ENCODE data around the gene KLHL22.
A peak's percentile ranks its signal among the peaks of the same experiment; 100 is the strongest.
"Not testable (repeated sequence)": the region's sequence is repeated elsewhere in the genome, so short reads cannot be mapped to it uniquely, and the experiment has no call there.

The KLHL22 gene

GRCh38 chr22:20499769-20500168 lies 4.2 kb upstream of the KLHL22 start:
- DNase-seq = no peak

GRCh38 chr22:20498913-20499312 lies 3.3 kb upstream of the KLHL22 start:
- DNase-seq = no peak

- DNase-seq = no peak
Measured at GRCh38 chr22:20497426-20497825, 1.8 kb upstream of the KLHL22 start.

DNA sequence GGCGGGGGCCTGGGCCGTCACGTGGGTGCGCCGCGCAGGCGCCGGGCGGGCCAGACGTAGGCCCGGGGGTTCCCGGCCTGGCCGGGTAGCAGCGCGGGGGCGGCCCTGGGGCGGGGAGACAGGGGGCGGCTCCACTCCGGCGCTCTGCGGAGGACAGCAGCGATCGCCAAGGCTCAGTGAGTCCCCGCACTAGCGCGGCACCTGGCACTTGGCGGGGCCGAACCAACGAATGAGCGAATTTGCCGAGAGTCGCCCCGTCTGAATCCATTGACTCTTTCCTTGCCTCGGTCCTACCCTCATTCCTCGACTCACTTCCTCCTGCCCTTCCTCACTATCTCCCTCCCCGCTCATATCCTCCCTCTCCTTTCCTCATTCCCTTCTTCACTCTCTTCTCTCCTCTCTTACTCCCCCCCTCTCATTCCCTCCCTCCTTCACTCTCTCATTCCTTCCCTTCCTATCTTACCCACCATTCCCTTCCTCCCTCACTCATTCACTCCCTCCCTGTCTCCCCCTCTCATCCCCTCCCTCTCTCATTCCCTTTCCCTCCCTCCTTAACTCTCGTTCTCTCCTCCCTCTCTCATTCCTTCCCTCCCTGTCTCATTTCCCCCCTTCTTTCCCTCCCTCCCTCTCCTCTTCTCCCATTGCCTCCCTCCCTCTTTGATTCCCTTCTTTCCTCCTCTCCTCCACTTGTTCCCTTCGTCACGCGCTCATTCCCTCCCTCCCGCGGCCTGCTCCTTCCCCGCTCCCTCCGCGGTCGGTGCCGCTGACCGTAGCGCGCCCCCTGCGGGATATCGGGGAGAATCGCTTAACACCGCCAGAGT lies 476 bp upstream of the KLHL22 start:
- peak; percentile 94 for DNase-seq

DNA sequence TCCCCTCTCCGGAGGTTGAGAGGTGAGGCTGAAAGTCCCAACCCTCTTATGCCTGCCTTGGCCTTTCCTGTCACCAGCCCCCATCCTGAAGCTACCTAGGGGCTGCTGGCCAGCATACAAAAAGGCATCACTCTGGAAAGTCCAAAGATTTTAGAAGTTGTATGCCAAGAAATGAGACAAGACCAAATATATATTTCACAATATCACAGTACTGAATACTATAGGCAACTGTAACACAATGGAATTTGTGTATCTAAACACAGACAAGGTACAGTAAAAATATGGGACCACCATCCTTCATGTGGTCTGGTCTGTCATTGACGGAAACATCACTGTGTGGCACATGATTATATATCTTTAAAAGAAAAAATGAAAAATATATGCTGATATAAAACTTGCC lies 4.2 kb downstream of the KLHL22 start:
- no peak for DNase-seq

GRCh38 chr22:20490941-20491307 lies 4.7 kb downstream of the KLHL22 start:
- no peak for DNase-seq

GRCh38 chr22:20490183-20490940 lies 5.2 kb downstream of the KLHL22 start:
- no peak for DNase-seq

- no peak for DNase-seq
Measured at GRCh38 chr22:20488946-20489345, 6.6 kb downstream of the KLHL22 start.

DNA sequence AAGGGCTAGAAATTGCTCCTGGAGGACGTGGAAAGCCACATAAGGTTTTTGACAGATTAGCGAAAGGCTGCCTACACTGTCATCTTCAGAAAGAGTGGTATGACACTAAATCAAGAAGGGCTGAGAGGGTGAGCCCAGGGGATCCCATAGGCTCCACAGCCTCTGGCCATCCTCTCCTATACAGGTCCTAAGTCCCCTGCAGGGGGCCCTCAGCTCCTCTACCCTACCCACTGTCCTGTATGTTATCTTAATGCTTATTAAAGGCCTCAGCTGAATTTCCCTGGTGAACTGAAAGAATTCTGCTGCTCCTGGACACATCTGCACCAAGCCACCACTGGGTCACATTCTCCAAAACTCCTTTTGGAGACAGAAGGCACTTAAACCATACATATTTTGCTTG lies 7.9 kb downstream of the KLHL22 start:
- DNase-seq = no peak

DNA sequence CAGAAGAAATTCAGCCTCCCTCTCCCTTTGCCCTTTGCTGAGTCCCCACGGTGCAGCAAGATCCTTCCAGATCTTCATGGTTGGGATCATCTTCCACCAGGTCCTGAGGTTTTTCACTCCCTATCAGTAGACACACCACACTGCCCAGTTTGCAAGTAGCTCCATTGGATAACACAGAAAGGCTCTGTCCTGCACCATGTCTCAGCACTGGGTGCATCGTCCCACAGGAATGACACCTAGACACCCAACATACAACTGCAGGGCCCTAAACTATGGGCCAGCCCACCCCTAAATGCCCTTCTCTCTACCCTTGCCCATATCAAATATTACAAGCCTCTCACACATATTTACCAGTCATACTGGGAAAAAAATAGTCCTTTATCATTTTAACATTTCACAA lies 9.4 kb downstream of the KLHL22 start:
- no peak for DNase-seq

- no peak for DNase-seq
Measured at GRCh38 chr22:20484948-20485683, 10.5 kb downstream of the KLHL22 start.

DNA sequence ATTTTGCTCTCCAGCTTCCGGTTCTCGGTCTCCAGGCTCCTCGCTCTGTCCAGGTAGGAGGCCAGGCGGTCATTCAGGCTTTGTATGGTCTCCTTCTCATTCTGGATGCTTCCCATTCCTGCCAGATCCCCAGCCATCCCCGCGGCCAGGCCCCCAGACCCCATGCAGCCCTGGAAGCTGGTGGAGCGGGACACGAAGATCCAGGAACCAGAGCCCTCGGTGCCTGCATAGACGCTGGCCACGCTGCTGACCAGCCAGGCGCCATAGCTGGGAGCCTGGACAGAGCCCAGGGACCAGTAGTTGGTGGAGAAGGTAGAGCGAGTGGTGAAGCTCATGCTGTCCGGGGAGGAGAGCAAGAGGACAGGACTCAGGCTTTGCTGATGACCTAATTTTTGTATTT lies 11.8 kb downstream of the KLHL22 start:
- DNase-seq = no peak

GRCh38 chr22:20483143-20483506 lies 12.5 kb downstream of the KLHL22 start:
- not testable (repeated sequence) for DNase-seq

GRCh38 chr22:20479612-20480196 lies 15.9 kb downstream of the KLHL22 start:
- DNase-seq = no peak

GRCh38 chr22:20478059-20478458 lies 17.5 kb downstream of the KLHL22 start:
- not testable (repeated sequence) for DNase-seq

DNA sequence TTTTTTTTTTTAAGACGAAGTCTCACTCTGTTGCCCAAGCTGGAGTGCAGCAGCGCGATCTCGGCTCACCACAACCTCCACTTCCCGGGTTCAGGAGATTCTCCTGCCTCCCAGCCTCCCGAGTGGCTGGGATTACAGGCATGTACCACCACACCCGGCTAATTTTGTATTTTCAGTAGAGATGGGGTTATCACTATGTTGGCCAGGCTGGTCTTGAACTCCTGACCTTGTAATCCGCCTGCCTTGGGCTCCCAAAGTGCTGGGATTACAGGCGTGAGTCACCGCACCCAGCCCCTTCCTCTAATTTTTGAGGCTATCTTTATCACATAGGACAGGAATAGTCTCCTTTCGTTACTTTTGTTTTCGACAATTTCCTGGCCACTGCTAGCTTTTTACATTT lies 20.0 kb downstream of the KLHL22 start:
- not testable (repeated sequence) for DNase-seq

DNA sequence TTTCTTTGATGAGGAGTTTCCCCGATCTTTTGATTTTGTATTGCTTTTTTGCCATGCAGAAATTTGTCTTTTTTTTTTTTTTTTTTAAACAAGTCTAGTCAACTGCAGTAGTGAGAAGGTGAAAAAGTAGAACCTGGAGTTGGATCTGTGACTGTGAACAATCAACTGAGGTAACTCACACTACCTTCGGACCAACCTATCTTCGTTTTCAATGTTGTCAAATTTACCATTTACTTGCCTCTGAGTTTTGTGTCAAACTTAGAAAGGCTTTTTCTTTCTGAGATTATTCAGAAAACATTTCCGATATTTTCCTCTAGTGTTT lies 20.5 kb downstream of the KLHL22 start:
- DNase-seq = no peak

DNA sequence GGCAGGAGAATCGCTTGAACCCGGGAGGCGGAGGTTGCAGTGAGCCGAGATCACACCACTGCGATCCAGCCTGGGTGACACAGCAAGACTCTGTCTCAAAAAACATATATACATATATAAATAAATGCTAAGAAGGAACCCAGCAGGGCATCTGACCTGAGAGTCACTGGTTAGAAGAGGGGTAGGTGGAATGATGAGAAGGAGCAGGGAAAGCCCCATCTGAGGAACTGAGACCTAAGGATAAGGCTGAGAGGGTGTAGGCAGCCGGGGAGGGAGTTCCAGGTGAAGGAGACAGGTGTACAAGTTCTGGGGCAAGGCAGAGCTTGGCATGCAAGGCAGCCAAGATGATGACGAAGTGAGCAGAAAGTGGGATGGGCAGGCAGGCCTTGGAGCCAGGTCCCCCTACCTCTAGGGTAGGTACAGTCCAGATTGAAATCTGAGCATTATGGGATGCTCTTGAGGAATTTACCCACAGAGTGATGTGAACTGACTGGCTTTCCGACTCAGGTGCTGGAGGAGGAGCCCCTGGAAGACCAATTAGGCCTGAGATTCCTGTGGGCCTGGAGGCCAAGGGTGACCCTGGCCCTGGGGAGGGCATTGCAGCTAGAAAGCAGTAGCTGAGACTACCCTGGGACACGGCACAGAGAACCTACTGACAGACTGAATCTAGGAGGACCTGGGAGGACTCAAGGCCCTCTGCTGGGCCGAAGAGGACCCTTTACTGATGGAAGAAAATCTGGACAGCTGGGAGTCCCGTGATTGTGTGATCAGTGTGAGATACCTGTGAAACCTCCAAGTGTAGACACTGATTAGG lies 22.8 kb downstream of the KLHL22 start:
- DNase-seq = no peak

GRCh38 chr22:20471126-20471833 lies 24.3 kb downstream of the KLHL22 start:
- DNase-seq = no peak

GRCh38 chr22:20470525-20470924 lies 25.1 kb downstream of the KLHL22 start:
- DNase-seq = not testable (repeated sequence)

- DNase-seq = no peak
Measured at GRCh38 chr22:20469110-20469868, 26.3 kb downstream of the KLHL22 start.

Data from CD4-positive, alpha-beta T cell treated with Interleukin-15 for 1 hour (primary cell).